CD4-positive, alpha-beta T cell treated with Interleukin-12 subunit alpha and Interleukin-12 subunit beta, for 1 hour (primary cell): ENCODE measurements around the gene ANGPTL8.

Source experiments
- DNase-seq: peaks from one replicate; pipeline ENCODE4 v3.0.0-alpha.2; 2020

Gene ANGPTL8

GRCh38 chr19:11238041-11238440 is 1.4 kb upstream of the ANGPTL8 start:
- no peak for DNase-seq

- DNase-seq: no peak
Observed at GRCh38 chr19:11238781-11239376, 540 bp upstream of the ANGPTL8 start.

- no peak for DNase-seq
Observed at GRCh38 chr19:11240008-11240444, 607 bp downstream of the ANGPTL8 start.

GRCh38 chr19:11242025-11242424 is 2.6 kb downstream of the ANGPTL8 start:
- no peak for DNase-seq

- DNase-seq: peak; percentile 84
Observed at GRCh38 chr19:11242864-11243797, 3.7 kb downstream of the ANGPTL8 start.

- no peak for DNase-seq
Observed at GRCh38 chr19:11243798-11244169, 4.4 kb downstream of the ANGPTL8 start.

- no peak for DNase-seq
Observed at GRCh38 chr19:11244846-11245589, 5.6 kb downstream of the ANGPTL8 start.

GRCh38 chr19:11246941-11247340 is 7.5 kb downstream of the ANGPTL8 start:
- DNase-seq: no peak

- no peak for DNase-seq
Observed at GRCh38 chr19:11247391-11247790, 8.0 kb downstream of the ANGPTL8 start.

GRCh38 chr19:11247934-11248333 is 8.5 kb downstream of the ANGPTL8 start:
- no peak for DNase-seq

- DNase-seq: no peak
Observed at GRCh38 chr19:11248852-11249251, 9.4 kb downstream of the ANGPTL8 start.

- no peak for DNase-seq
Observed at GRCh38 chr19:11251217-11251616, 11.8 kb downstream of the ANGPTL8 start.

- DNase-seq: no peak
Observed at GRCh38 chr19:11251650-11252314, 12.4 kb downstream of the ANGPTL8 start.

- no peak for DNase-seq
Observed at GRCh38 chr19:11252665-11253355, 13.4 kb downstream of the ANGPTL8 start.

GRCh38 chr19:11254666-11255065 is 15.2 kb downstream of the ANGPTL8 start:
- no peak for DNase-seq

GRCh38 chr19:11256189-11256588 is 16.8 kb downstream of the ANGPTL8 start:
- no peak for DNase-seq

GRCh38 chr19:11257846-11258380 is 18.5 kb downstream of the ANGPTL8 start:
- no peak for DNase-seq

- DNase-seq: no peak
Observed at GRCh38 chr19:11260996-11261395, 21.6 kb downstream of the ANGPTL8 start.

GRCh38 chr19:11261431-11261970 is 22.1 kb downstream of the ANGPTL8 start:
- DNase-seq: no peak

GRCh38 chr19:11261971-11262839 is 22.8 kb downstream of the ANGPTL8 start, which contains the start of gene DOCK6:
TSS of gene DOCK6 (minus strand) at chr19:11262524. CDS start at chr19:11262440, 84 bp downstream.
- no peak for DNase-seq

- no peak for DNase-seq
Observed at GRCh38 chr19:11263726-11264125, 24.3 kb downstream of the ANGPTL8 start.
